WTC11 (cell line): ENCODE results near the gene CNTN5. TPM values are rescaled to one million over a fixed set of nuclear protein-coding genes. Genes with fewer than 3 reads are reported as not detected.

Source experiments
- ATAC-seq: fragments of 200-7000 bp; cut with Tn5 transposase; 2 replicates; pipeline ENCODE4 v1.10.0; 2021; ENCODE audit warnings: mild to moderate bottlenecking, moderate library complexity
- CTCF ChIA-PET: fragments of 300-600 bp; sonication (Branson Sonifier 250); formaldehyde crosslinking; loops from one replicate; lab custom pipeline; 2021; ENCODE audit warnings: antibody characterized with exemption; lab: Charles Lee
- POLR2A ChIA-PET: fragments of 350-600 bp; sonication (Branson Sonifier 250); formaldehyde crosslinking; loops from one replicate; lab custom pipeline; 2021; ENCODE audit warnings: antibody characterized with exemption; lab: Charles Lee
- DNase-seq: peaks from one replicate; pipeline ENCODE4 v3.0.0; 2021; ENCODE audit warnings: low spot score
- H3K27ac Mint-ChIP-seq: 2 replicates; pipeline ENCODE4 v1.8.0; 2021; ENCODE audit warnings: mixed read lengths
- H3K27me3 Mint-ChIP-seq: 2 replicates; pipeline ENCODE4 v1.8.0; 2021; ENCODE audit warnings: low read depth, mild to moderate bottlenecking, moderate library complexity, mixed read lengths
- H3K36me3 Mint-ChIP-seq: 2 replicates; pipeline ENCODE4 v1.8.0; 2021; ENCODE audit warnings: mixed read lengths
- H3K4me1 Mint-ChIP-seq: 2 replicates; pipeline ENCODE4 v1.8.0; 2022; ENCODE audit warnings: mixed read lengths
- H3K4me3 Mint-ChIP-seq: 2 replicates; pipeline ENCODE4 v1.8.0; 2021; ENCODE audit warnings: mild to moderate bottlenecking, moderate library complexity, mixed read lengths
- H3K9me3 Mint-ChIP-seq: 2 replicates; pipeline ENCODE4 v1.8.0; 2021; ENCODE audit warnings: mixed read lengths
- CDX4 ChIP-seq: fragments of 250-450 bp; sonication (Bioruptor Pico); IDR thresholded peaks from 2 replicates; pipeline ENCODE4 v1.9.0; 2021; ENCODE audit warnings: moderate library complexity, mild to moderate bottlenecking, inconsistent platforms, borderline replicate concordance
- E2F1 ChIP-seq: sonication (generic); formaldehyde crosslinking; IDR thresholded peaks from 2 replicates; pipeline ENCODE4 v1.8.0; 2022; ENCODE audit warnings: mild to moderate bottlenecking, missing genetic modification reagents
- ETV6 ChIP-seq: sonication (generic); formaldehyde crosslinking; IDR thresholded peaks from 2 replicates; pipeline ENCODE4 v1.8.1; 2022; ENCODE audit warnings: mild to moderate bottlenecking, missing genetic modification reagents
- FOXJ3 ChIP-seq: sonication (generic); formaldehyde crosslinking; IDR thresholded peaks from 2 replicates; pipeline ENCODE4 v1.9.0; 2021; ENCODE audit warnings: missing genetic modification reagents, mild to moderate bottlenecking, borderline replicate concordance
- GABPB1 ChIP-seq: sonication (generic); formaldehyde crosslinking; IDR thresholded peaks from 2 replicates; pipeline ENCODE4 v1.8.1; 2023; ENCODE audit warnings: mild to moderate bottlenecking, missing genetic modification reagents
- GTF2I ChIP-seq: fragments of 250-450 bp; sonication (Bioruptor Pico); conservative IDR thresholded peaks from 2 replicates; pipeline ENCODE4 v1.4.0; 2021; ENCODE audit warnings: mild to moderate bottlenecking
- IRF2 ChIP-seq: sonication (generic); formaldehyde crosslinking; IDR thresholded peaks from 2 replicates; pipeline ENCODE4 v1.8.0; 2022; ENCODE audit warnings: low read depth, missing genetic modification reagents, borderline replicate concordance
- KAT7 ChIP-seq: sonication (generic); formaldehyde crosslinking; IDR thresholded peaks from 2 replicates; pipeline ENCODE4 v1.8.1; 2023; ENCODE audit warnings: missing genetic modification reagents, mild to moderate bottlenecking, borderline replicate concordance
- MLX ChIP-seq: sonication (generic); formaldehyde crosslinking; IDR thresholded peaks from 2 replicates; pipeline ENCODE4 v1.8.1; 2023; ENCODE audit warnings: mild to moderate bottlenecking, missing genetic modification reagents, moderate library complexity
- NR3C1 ChIP-seq: sonication (generic); formaldehyde crosslinking; conservative IDR thresholded peaks from 2 replicates; pipeline ENCODE4 v1.8.1; 2023; ENCODE audit warnings: low read depth, mild to moderate bottlenecking, missing genetic modification reagents
- RELA ChIP-seq: sonication (generic); formaldehyde crosslinking; IDR thresholded peaks from 2 replicates; pipeline ENCODE4 v1.8.1; 2022; ENCODE audit warnings: missing genetic modification reagents, mild to moderate bottlenecking, borderline replicate concordance
- SMAD3 ChIP-seq: sonication (generic); formaldehyde crosslinking; IDR thresholded peaks from 2 replicates; pipeline ENCODE4 v1.8.0; 2022; ENCODE audit warnings: missing genetic modification reagents, mild to moderate bottlenecking, borderline replicate concordance
- TP53 ChIP-seq: sonication (generic); formaldehyde crosslinking; IDR thresholded peaks from 2 replicates; pipeline ENCODE4 v1.8.1; 2023; ENCODE audit warnings: mild to moderate bottlenecking, missing genetic modification reagents
- ZNF138 ChIP-seq: sonication (generic); formaldehyde crosslinking; conservative IDR thresholded peaks from 2 replicates; pipeline ENCODE4 v1.8.1; 2022; ENCODE audit warnings: mild to moderate bottlenecking, moderate library complexity, missing genetic modification reagents
- ZNF219 ChIP-seq: sonication (generic); formaldehyde crosslinking; IDR thresholded peaks from 2 replicates; pipeline ENCODE4 v1.8.0; 2023; ENCODE audit warnings: missing genetic modification reagents, mild to moderate bottlenecking, borderline replicate concordance
- ZNF317 ChIP-seq: sonication (generic); formaldehyde crosslinking; IDR thresholded peaks from 2 replicates; pipeline ENCODE4 v1.8.1; 2023; ENCODE audit warnings: low read depth, mild to moderate bottlenecking, moderate library complexity, missing genetic modification reagents, borderline replicate concordance
- ZNF416 ChIP-seq: fragments of 250-450 bp; sonication (Bioruptor Pico); IDR thresholded peaks from 2 replicates; pipeline ENCODE4 v1.9.0; 2021; ENCODE audit warnings: mild to moderate bottlenecking, inconsistent platforms
- total RNA-seq: library from RNA; stranded (reverse); gene quantifications from 3 replicates; pipeline ENCODE4 v1.2.3, GENCODE V29; 2021
- TF ChIP-seq, protein P1 (sequence below): fragments of 250-450 bp; sonication (Bioruptor Pico); IDR thresholded peaks from 2 replicates; pipeline ENCODE4 v1.9.0; 2021; ENCODE audit warnings: mild to moderate bottlenecking
- TF ChIP-seq, protein P2 (sequence below): fragments of 250-450 bp; sonication (Bioruptor Pico); IDR thresholded peaks from 2 replicates; pipeline ENCODE4 v1.8.0; 2021; ENCODE audit warnings: mild to moderate bottlenecking
- TF ChIP-seq, protein P3 (sequence below): sonication (generic); formaldehyde crosslinking; conservative IDR thresholded peaks from 2 replicates; pipeline ENCODE4 v1.8.1; 2022; ENCODE audit warnings: mild to moderate bottlenecking, missing genetic modification reagents
- TF ChIP-seq, protein P4 (sequence below): sonication (generic); formaldehyde crosslinking; IDR thresholded peaks from 2 replicates; pipeline ENCODE4 v1.8.1; 2022; ENCODE audit warnings: low read depth, mild to moderate bottlenecking, moderate library complexity, missing genetic modification reagents, borderline replicate concordance

Gene CNTN5
- total RNA-seq, 1 experiment from 2014 or later: 0.07 TPM

GRCh38 chr11:99376463-99376862 is 355.7 kb downstream of the CNTN5 start (continued):
- TF ChIP-seq ETV6 (CRISPR knock-in tag): no peak
- TF ChIP-seq IRF2: no peak
- TF ChIP-seq E2F1 (CRISPR knock-in tag): no peak
- TF ChIP-seq ZNF219: no peak
- TF ChIP-seq SMAD3 (CRISPR knock-in tag): no peak
- no peak for TF ChIP-seq ZNF317
- no peak for TF ChIP-seq FOXJ3 (CRISPR knock-in tag)
- TF ChIP-seq NR3C1 (CRISPR knock-in tag): no peak

DNA sequence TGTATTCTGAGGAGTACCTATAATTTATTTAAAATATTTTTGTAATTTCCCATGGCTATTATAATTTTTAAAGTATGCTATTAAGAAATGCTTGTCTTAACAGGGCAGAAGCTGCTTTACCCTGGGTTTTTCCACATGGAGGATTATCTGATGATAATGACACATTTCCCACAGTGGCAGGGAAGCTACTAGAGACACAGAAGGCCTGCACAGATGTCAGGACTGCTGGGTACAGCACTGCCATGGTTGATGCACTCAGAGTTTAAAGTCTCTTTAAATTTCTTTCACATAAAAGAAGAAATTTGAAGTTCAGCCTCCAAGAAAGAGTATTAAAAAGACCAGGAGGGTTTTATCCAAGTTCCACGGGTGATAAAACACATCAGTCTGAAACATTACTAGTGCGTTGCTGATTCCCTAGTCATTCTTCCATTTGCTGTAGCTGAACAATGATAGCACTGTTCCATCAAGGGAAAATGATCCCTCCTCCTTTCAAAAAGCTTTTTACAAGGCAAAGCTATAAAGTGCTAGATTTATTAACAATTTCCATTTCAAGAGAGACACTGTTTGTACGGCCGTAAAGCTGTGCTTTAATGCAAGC is 363.0 kb downstream of the CNTN5 start:
- ATAC-seq: no peak

More for the DNA sequence above, 363.0 kb downstream of the CNTN5 start:
- Mint-ChIP-seq H3K36me3 (no peaks in the 10 kb centered on the region), H3K9me3 (no peaks in the 10 kb centered on the region), H3K4me3 (no peak overlapping the region), H3K27ac (no peak overlapping the region), H3K27me3 (no peaks in the 10 kb centered on the region)
- DNase-seq: no peak
- POLR2A ChIA-PET: no interaction called here
- CTCF ChIA-PET: no interaction called here
- TF ChIP-seq, protein P1, sequence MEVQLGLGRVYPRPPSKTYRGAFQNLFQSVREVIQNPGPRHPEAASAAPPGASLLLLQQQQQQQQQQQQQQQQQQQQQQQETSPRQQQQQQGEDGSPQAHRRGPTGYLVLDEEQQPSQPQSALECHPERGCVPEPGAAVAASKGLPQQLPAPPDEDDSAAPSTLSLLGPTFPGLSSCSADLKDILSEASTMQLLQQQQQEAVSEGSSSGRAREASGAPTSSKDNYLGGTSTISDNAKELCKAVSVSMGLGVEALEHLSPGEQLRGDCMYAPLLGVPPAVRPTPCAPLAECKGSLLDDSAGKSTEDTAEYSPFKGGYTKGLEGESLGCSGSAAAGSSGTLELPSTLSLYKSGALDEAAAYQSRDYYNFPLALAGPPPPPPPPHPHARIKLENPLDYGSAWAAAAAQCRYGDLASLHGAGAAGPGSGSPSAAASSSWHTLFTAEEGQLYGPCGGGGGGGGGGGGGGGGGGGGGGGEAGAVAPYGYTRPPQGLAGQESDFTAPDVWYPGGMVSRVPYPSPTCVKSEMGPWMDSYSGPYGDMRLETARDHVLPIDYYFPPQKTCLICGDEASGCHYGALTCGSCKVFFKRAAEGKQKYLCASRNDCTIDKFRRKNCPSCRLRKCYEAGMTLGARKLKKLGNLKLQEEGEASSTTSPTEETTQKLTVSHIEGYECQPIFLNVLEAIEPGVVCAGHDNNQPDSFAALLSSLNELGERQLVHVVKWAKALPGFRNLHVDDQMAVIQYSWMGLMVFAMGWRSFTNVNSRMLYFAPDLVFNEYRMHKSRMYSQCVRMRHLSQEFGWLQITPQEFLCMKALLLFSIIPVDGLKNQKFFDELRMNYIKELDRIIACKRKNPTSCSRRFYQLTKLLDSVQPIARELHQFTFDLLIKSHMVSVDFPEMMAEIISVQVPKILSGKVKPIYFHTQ: no peak
- no peak for TF ChIP-seq ZNF138
- TF ChIP-seq KAT7: no peak
- no peak for TF ChIP-seq CDX4
- TF ChIP-seq GTF2I (CRISPR knock-in tag): no peak
- no peak for TF ChIP-seq TP53 (CRISPR knock-in tag)
- TF ChIP-seq MLX (CRISPR knock-in tag): no peak
- no peak for TF ChIP-seq GABPB1
- no peak for TF ChIP-seq RELA
- TF ChIP-seq, protein P2, sequence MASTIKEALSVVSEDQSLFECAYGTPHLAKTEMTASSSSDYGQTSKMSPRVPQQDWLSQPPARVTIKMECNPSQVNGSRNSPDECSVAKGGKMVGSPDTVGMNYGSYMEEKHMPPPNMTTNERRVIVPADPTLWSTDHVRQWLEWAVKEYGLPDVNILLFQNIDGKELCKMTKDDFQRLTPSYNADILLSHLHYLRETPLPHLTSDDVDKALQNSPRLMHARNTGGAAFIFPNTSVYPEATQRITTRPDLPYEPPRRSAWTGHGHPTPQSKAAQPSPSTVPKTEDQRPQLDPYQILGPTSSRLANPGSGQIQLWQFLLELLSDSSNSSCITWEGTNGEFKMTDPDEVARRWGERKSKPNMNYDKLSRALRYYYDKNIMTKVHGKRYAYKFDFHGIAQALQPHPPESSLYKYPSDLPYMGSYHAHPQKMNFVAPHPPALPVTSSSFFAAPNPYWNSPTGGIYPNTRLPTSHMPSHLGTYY: no peak
- TF ChIP-seq, protein P3, sequence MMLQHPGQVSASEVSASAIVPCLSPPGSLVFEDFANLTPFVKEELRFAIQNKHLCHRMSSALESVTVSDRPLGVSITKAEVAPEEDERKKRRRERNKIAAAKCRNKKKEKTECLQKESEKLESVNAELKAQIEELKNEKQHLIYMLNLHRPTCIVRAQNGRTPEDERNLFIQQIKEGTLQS: no peak
- TF ChIP-seq, protein P4, sequence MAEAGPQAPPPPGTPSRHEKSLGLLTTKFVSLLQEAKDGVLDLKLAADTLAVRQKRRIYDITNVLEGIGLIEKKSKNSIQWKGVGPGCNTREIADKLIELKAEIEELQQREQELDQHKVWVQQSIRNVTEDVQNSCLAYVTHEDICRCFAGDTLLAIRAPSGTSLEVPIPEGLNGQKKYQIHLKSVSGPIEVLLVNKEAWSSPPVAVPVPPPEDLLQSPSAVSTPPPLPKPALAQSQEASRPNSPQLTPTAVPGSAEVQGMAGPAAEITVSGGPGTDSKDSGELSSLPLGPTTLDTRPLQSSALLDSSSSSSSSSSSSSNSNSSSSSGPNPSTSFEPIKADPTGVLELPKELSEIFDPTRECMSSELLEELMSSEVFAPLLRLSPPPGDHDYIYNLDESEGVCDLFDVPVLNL (CRISPR knock-in tag): no peak
- TF ChIP-seq ZNF416 (CRISPR knock-in tag): no peak
- TF ChIP-seq, all 79 proteins: peak for 0
- no peaks in the 10 kb centered on the region for H3K4me1 Mint-ChIP-seq
